Measurements from ENCODE around the gene OSCAR. TPM values are rescaled to one million over a fixed set of nuclear protein-coding genes. Genes with fewer than 3 reads are reported as not detected.

The OSCAR gene
- polyA plus RNA-seq (2012; ENCODE audit: insufficient read length, low read depth): 0.33 TPM

GRCh38 chr19:54100561-54100960 lies at the start of gene OSCAR:
Gene OSCAR (minus strand): TSS chr19:54100803. CDS start chr19:54100792, 11 bp downstream.
- TF ChIP-seq TAF1 (IDR thresholded peaks at IDR 0.05; ENCODE audit: borderline replicate concordance, insufficient read depth, low read length): no peak
- no peak for TF ChIP-seq REST (IDR thresholded peaks at IDR 0.05; ENCODE audit: insufficient read depth in 1 of 2, low read depth in 2 of 2, low read length in 2 of 2)
- TF ChIP-seq SIN3A (IDR thresholded peaks at IDR 0.05; ENCODE audit: borderline replicate concordance, insufficient read depth, low read length): no peak
- TF ChIP-seq FOXP2 (optimal IDR thresholded peaks at IDR 0.05; ENCODE audit: borderline replicate concordance, extremely low read depth, extremely low read length, insufficient read depth): no peak
- no peak for TF ChIP-seq POLR2AphosphoS5 (IDR thresholded peaks at IDR 0.05; ENCODE audit: low read depth, low read length)

GRCh38 chr19:54149021-54149812 lies 48.6 kb upstream of the OSCAR start:
- no peak for TF ChIP-seq REST (IDR thresholded peaks at IDR 0.05; ENCODE audit: insufficient read depth in 1 of 2, low read depth in 2 of 2, low read length in 2 of 2)
- no peak for TF ChIP-seq SIN3A (IDR thresholded peaks at IDR 0.05; ENCODE audit: borderline replicate concordance, insufficient read depth, low read length)
- TF ChIP-seq POLR2AphosphoS5 (IDR thresholded peaks at IDR 0.05; ENCODE audit: low read depth, low read length): no peak
- TF ChIP-seq FOXP2 (optimal IDR thresholded peaks at IDR 0.05; ENCODE audit: borderline replicate concordance, extremely low read depth, extremely low read length, insufficient read depth): no peak
- no peak for TF ChIP-seq TAF1 (IDR thresholded peaks at IDR 0.05; ENCODE audit: borderline replicate concordance, insufficient read depth, low read length)

- no peak for TF ChIP-seq POLR2AphosphoS5 (IDR thresholded peaks at IDR 0.05; ENCODE audit: low read depth, low read length)
- no peak for TF ChIP-seq TAF1 (IDR thresholded peaks at IDR 0.05; ENCODE audit: borderline replicate concordance, insufficient read depth, low read length)
- TF ChIP-seq SIN3A (IDR thresholded peaks at IDR 0.05; ENCODE audit: borderline replicate concordance, insufficient read depth, low read length): no peak
- no peak for TF ChIP-seq FOXP2 (optimal IDR thresholded peaks at IDR 0.05; ENCODE audit: borderline replicate concordance, extremely low read depth, extremely low read length, insufficient read depth)
- TF ChIP-seq REST (IDR thresholded peaks at IDR 0.05; ENCODE audit: insufficient read depth in 1 of 2, low read depth in 2 of 2, low read length in 2 of 2): no peak
These were observed 47.6 kb upstream of the OSCAR start for GRCh38 chr19:54148158-54148557.

- TF ChIP-seq REST (IDR thresholded peaks at IDR 0.05; ENCODE audit: insufficient read depth in 1 of 2, low read depth in 2 of 2, low read length in 2 of 2): no peak
- no peak for TF ChIP-seq TAF1 (IDR thresholded peaks at IDR 0.05; ENCODE audit: borderline replicate concordance, insufficient read depth, low read length)
- TF ChIP-seq POLR2AphosphoS5 (IDR thresholded peaks at IDR 0.05; ENCODE audit: low read depth, low read length): no peak
- no peak for TF ChIP-seq SIN3A (IDR thresholded peaks at IDR 0.05; ENCODE audit: borderline replicate concordance, insufficient read depth, low read length)
- TF ChIP-seq FOXP2 (optimal IDR thresholded peaks at IDR 0.05; ENCODE audit: borderline replicate concordance, extremely low read depth, extremely low read length, insufficient read depth): no peak
These were observed 47.1 kb upstream of the OSCAR start for GRCh38 chr19:54147676-54148075.
